ENCODE results near the gene CPNE5. TPM values are rescaled to one million over a fixed set of nuclear protein-coding genes. Genes with fewer than 3 reads are reported as not detected.

Gene CPNE5
- total RNA-seq, 4 donors from 2014 or later = 1.1 to 4.6 (median 2.9) TPM

DNA sequence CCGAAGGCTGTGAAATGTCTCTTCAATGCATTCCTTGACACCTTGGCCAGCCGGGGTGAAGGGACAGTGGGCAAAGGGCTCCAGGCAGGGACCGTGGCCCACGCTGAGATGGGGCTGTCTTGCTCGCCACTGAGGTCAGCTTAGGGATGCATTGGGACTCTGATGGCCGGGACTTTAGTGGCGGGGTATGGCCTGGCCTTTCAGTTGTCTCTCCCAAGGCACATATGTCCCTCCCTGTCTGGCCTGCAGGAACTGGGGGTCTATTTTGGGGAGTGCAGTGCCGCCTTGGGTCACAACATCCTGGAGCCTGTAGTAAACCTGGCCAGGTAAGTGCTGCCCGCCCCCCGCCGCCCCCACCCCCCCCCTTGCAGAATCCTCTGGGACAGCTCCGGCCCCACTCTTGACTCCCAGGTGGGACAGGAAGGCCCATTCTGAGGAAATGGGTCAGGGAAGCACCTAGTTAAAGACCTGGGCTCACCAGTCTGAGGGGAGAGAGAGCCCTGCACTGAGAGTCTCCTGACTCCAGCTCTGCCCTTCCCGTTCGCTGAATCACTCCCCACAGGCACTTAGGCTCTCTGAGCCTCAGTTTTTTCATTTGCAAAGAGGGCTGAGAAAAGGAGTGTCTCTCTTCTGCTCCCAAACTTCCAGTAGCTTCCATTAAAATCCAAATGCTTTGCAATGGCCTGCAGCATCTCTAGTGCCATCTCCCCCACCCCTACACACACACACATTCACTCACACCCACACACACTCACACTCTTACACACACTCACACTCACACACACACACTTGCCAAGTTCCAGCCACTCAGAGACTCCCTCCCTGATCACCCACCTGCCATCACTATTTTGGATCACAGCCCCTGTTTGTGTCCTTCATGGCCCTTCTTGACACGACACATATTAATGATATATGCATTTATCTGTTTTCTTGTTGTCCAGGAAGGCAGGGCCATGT lies 108.5 kb downstream of the CPNE5 start:
- H3K4me3 ChIP-seq (replicated peaks in 1 of 3) = no peak overlapping the region
- DNase-seq = no peak
- H3K27ac ChIP-seq = no peak overlapping the region
- H3K9me3 ChIP-seq = no peaks in the 10 kb centered on the region
- H3K36me3 ChIP-seq = no peaks in the 10 kb centered on the region
- intact Hi-C loops (cut with DNase I) = no loop called here
- peaks cover 3 to 14% of the 10 kb centered on the region in 2 donors for H3K4me1 ChIP-seq
- no peaks in the 10 kb centered on the region for H3K27me3 ChIP-seq
- 90 to 93% methylated on average over 7 to 15 of the region's 15 CpGs for WGBS, 2 donors
- no peak for TF ChIP-seq POLR2A (IDR thresholded peaks at IDR 0.05)
- TF ChIP-seq, protein P1, sequence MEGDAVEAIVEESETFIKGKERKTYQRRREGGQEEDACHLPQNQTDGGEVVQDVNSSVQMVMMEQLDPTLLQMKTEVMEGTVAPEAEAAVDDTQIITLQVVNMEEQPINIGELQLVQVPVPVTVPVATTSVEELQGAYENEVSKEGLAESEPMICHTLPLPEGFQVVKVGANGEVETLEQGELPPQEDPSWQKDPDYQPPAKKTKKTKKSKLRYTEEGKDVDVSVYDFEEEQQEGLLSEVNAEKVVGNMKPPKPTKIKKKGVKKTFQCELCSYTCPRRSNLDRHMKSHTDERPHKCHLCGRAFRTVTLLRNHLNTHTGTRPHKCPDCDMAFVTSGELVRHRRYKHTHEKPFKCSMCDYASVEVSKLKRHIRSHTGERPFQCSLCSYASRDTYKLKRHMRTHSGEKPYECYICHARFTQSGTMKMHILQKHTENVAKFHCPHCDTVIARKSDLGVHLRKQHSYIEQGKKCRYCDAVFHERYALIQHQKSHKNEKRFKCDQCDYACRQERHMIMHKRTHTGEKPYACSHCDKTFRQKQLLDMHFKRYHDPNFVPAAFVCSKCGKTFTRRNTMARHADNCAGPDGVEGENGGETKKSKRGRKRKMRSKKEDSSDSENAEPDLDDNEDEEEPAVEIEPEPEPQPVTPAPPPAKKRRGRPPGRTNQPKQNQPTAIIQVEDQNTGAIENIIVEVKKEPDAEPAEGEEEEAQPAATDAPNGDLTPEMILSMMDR (IDR thresholded peaks at IDR 0.05) = no peak

DNA sequence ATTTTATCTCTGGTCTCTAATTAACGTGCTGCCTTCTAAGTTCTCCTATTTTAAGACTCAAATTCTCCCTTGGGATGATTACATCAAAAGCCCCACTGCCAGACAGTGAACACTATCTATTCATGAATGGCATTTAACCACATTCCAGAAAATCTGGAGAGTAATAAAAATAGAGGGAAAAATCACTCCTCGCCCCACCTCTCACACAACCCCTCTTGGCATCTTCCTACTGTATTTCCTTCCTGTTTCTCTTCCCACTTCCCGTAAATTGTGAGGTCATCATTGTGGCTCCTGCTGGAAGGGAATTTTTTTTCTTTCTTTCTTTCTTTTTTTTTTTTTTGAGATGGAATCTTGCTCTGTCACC lies 110.1 kb downstream of the CPNE5 start:
- no peak for DNase-seq
- no peaks in the 10 kb centered on the region for H3K9me3 ChIP-seq
- no peak overlapping the region for H3K4me3 ChIP-seq (replicated peaks in 1 of 3)
- WGBS, 2 donors = 60 to 66% methylated on average over 3 of the region's 3 CpGs
- intact Hi-C loops (cut with DNase I) = loop anchor here (10.0 kb wide), 1 partner anchor 104 kb away; no protein-coding TSS in a partner anchor
- no peaks in the 10 kb centered on the region for H3K4me1 ChIP-seq
- no peaks in the 10 kb centered on the region for H3K36me3 ChIP-seq
- H3K27ac ChIP-seq = no peak overlapping the region
- no peak for TF ChIP-seq POLR2A (IDR thresholded peaks at IDR 0.05)
- TF ChIP-seq, protein P1 (IDR thresholded peaks at IDR 0.05) = no peak
- no peaks in the 10 kb centered on the region for H3K27me3 ChIP-seq

DNA sequence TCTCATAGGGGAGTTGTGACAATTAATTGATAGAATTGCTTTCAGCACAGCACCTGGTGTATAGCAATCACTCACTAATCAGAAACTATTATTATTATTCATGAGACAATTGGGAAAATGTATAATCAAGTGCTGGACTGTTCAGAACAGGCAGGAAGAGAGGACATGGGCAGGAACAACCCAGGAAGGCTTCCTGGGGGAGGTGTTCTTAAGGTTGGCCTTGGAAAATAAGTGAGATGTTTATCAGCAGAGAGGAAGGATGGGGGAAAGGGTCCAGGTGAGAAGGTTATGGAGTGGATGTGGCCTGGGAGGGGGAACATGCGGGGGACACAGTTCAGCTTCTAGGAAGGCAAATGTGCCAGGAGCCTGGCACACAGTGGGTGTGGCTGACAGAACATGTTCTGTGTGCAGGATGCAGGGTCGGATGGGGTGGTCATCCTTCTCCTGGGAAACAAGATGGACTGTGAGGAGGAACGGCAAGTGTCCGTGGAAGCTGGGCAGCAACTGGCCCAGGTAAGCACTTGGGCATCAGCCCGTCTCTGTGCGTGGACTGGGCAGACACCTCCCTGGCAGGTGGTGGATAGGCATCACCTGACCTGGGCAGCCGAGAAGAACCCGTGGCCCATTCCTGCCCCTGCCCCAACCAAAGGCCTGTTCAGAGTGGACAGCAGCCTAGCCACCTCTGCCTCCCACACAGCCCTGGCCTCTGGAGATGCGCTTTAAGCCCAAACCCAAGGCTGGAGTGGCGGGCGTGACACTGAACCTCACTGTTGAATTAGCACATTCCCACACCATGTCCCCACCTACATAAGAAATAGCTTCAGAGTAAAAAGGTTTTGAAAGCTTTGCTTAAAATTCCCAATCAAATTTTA lies 110.7 kb downstream of the CPNE5 start:
- H3K4me3 ChIP-seq (replicated peaks in 1 of 3) = no peak overlapping the region
- no peaks in the 10 kb centered on the region for H3K36me3 ChIP-seq
- intact Hi-C loops (cut with DNase I) = loop anchor here (10.0 kb wide), 1 partner anchor 104 kb away; no protein-coding TSS in a partner anchor
- WGBS, 2 donors = 89 to 95% methylated on average over 7 to 8 of the region's 11 CpGs
- no peak for TF ChIP-seq POLR2A (IDR thresholded peaks at IDR 0.05)
- TF ChIP-seq, protein P1 (IDR thresholded peaks at IDR 0.05) = no peak
- no peak for DNase-seq
- H3K4me1 ChIP-seq = no peaks in the 10 kb centered on the region
- H3K27ac ChIP-seq = no peak overlapping the region
- H3K9me3 ChIP-seq = no peaks in the 10 kb centered on the region
- H3K27me3 ChIP-seq = no peaks in the 10 kb centered on the region

DNA sequence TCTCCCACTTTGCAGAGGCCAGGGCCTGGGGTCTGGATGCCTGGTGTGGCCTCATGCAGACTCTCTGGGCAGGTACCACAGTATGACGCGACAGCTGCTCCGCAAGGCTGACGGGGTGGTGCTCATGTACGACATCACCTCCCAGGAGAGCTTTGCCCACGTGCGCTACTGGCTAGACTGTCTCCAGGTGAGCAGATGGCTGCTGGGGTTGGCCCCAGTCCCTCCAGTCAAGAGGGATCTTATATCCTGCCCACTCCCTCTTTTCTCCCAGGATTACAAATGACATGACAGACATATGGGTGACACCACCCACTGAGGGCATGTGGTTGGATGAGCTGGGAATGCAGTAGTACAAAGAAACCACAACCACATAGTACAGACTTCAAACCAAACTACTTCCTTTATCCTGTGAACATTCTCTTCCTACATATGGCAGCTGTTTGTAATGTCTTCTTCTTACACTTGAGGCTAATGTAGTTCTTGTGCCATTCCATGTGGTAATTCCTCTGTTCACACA lies 111.7 kb downstream of the CPNE5 start:
- H3K36me3 ChIP-seq = no peaks in the 10 kb centered on the region
- H3K4me1 ChIP-seq = no peaks in the 10 kb centered on the region
- H3K27me3 ChIP-seq = no peaks in the 10 kb centered on the region
- H3K4me3 ChIP-seq (replicated peaks in 1 of 3) = no peak overlapping the region
- TF ChIP-seq, protein P1 (IDR thresholded peaks at IDR 0.05) = no peak
- TF ChIP-seq POLR2A (IDR thresholded peaks at IDR 0.05) = no peak
- H3K9me3 ChIP-seq = no peaks in the 10 kb centered on the region
- DNase-seq = no peak
- no peak overlapping the region for H3K27ac ChIP-seq
- intact Hi-C loops (cut with DNase I) = loop anchor here (10.0 kb wide), 1 partner anchor 103 kb away; no protein-coding TSS in a partner anchor
- 90 to 97% methylated on average over 5 to 6 of the region's 7 CpGs for WGBS, 2 donors

All from thyroid gland (tissue), 4 donors.